Sigmoid colon (tissue), 4 donors: ENCODE results near the gene TMEM88.

ENCODE experiments used
- CTCF ChIP-seq, 4 experiments: fragments of 450-650 bp in 3 of 4; fragments of 200-600 bp in 1 of 4; IDR thresholded peaks; one replicate each; pipeline ENCODE4 v1.5.1; 2016 to 2019; ENCODE audit warnings: antibody characterized with exemption in 4 of 4, mild to moderate bottlenecking in 3 of 4, moderate library complexity in 2 of 4
- EP300 ChIP-seq, 4 donors: sonication (generic); formaldehyde crosslinking; IDR thresholded peaks; one replicate each; pipeline ENCODE4 v1.6.1; 2017; ENCODE audit warnings: antibody characterized with exemption in 4 of 4
- POLR2A ChIP-seq, 2 donors: fragments of 450-650 bp; IDR thresholded peaks; one replicate each; pipeline ENCODE4 v1.6.1; 2016; ENCODE audit warnings: antibody characterized with exemption in 2 of 2, mild to moderate bottlenecking in 2 of 2, moderate library complexity in 2 of 2
- POLR2AphosphoS5 ChIP-seq, 4 donors: sonication (generic); formaldehyde crosslinking; IDR thresholded peaks; one replicate each; pipeline ENCODE4 v1.6.1; 2017; ENCODE audit warnings: antibody characterized with exemption in 4 of 4

DNA sequence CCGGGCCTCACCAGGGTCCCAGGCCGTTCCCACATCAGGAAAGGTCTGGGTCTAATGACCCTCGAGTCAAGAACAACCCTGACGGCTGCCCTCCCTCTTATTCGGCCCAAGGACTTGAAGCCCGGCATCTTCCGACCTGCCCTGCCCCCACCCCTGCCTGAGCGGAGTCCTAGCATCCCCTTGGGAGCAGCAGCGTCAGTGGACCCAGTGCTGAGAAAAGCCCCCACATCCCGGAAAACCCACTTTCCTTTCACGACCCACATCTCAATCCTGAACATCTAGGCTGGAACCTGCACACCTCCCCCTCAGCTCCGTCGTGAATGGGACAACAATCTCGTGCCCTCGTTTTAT lies 769 bp downstream of the TMEM88 start:
- no peak for TF ChIP-seq CTCF (IDR thresholded peaks at IDR 0.05)
- peak in 1 of 4 donors; percentile 2 for TF ChIP-seq POLR2AphosphoS5 (IDR thresholded peaks at IDR 0.05)
- TF ChIP-seq POLR2A (IDR thresholded peaks at IDR 0.05) = no peak
- TF ChIP-seq EP300 (IDR thresholded peaks at IDR 0.05) = no peak
